ENCODE results near the gene DBNDD2.

Gene DBNDD2

GRCh38 chr20:45407783-45408645 is at the start of gene DBNDD2:
Gene DBNDD2 (plus strand): TSS chr20:45408289. CDS start chr20:45408468, 179 bp downstream.
- no peak for TF ChIP-seq CTCF (IDR thresholded peaks at IDR 0.05; ENCODE audit: poor library complexity, severe bottlenecking)
- Histone ChIP-seq H3K27ac (ENCODE audit: poor library complexity, severe bottlenecking) (peak within 1 kb of the TSS; percentile 37), H3K27me3 (ENCODE audit: insufficient read depth, poor library complexity, severe bottlenecking) (no peaks in the 10 kb centered on the region), H3K36me3 (ENCODE audit: low read depth) (peaks cover 31% of the 10 kb centered on the region), H3K4me3 (ENCODE audit: severe bottlenecking) (peak within 1 kb of the TSS; percentile 85), H3K9me3 (ENCODE audit: severe bottlenecking) (no peaks in the 10 kb centered on the region), H3K4me1 (ENCODE audit: insufficient read depth, poor library complexity, severe bottlenecking) (no peaks in the 10 kb centered on the region)
- no peak for ATAC-seq (ENCODE audit: low read depth)
- DNase-seq (ENCODE audit: low spot score) = no peak

DNA sequence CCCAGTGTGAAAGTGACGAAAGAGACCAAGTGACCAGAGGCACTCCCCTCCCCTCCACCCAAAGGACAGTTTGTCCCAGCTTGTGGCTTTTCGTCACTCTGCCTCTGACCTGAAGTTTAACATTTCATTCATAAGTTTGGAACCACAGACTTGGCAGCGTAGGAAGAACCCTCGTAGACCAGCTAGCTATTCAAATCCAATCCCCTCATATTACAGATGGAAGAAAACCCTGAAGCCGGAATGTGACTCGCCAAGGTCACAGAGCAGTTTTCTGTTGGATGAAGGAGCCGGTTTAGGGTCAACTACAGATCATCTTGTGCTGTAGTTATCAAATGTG is 49.1 kb upstream of the DBNDD2 start:
- DNase-seq (ENCODE audit: low spot score) (no peak), ATAC-seq (ENCODE audit: low read depth) (no peak)
- H3K4me3 ChIP-seq (ENCODE audit: severe bottlenecking) = no peak overlapping the region
- no peaks in the 10 kb centered on the region for H3K36me3 ChIP-seq (ENCODE audit: low read depth)
- TF ChIP-seq CTCF (IDR thresholded peaks at IDR 0.05; ENCODE audit: poor library complexity, severe bottlenecking) = no peak
- peak overlapping the region; percentile 91 for H3K27ac ChIP-seq (ENCODE audit: poor library complexity, severe bottlenecking)
- H3K4me1 ChIP-seq (ENCODE audit: insufficient read depth, poor library complexity, severe bottlenecking) = peaks cover 71% of the 10 kb centered on the region
- H3K27me3 ChIP-seq (ENCODE audit: insufficient read depth, poor library complexity, severe bottlenecking) = no peaks in the 10 kb centered on the region
- no peaks in the 10 kb centered on the region for H3K9me3 ChIP-seq (ENCODE audit: severe bottlenecking)

DNA sequence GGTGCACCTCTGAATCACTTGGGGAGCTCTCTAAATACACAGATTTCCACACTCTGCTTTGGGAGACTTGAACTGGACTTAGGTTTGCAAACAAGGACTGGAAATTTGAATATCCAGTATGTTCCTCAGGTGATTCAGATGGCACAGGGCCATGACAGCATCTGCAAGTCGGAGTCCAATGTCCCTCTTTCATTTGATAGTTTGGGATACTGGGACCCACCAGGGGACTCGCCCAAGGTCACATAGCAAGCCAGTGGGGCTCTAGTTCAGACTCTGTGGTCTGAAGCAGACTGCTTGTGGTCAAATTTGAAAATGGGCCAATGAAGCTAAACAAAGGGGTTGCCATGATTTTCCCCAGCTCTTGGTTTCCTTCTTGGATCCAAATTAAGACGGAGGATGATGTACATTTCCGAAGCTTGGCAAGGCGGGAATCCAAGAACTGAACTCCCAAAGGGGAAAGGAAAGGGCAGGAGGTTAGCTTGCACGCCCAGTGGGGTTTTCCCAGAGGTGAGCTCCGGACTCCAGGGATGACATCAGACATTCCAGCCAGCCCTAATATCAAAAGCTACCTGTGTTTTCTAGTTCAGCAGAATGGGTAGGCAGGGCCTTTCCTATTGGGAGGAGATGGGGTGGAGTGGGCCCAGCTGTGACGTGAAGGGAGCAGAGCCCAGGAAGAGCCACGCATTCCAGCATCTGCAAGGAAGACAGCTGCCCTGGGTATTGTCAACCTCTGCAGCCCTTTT is 48.5 kb upstream of the DBNDD2 start:
- no peak for TF ChIP-seq CTCF (IDR thresholded peaks at IDR 0.05; ENCODE audit: poor library complexity, severe bottlenecking)
- Histone ChIP-seq H3K27me3 (ENCODE audit: insufficient read depth, poor library complexity, severe bottlenecking) (no peaks in the 10 kb centered on the region), H3K36me3 (ENCODE audit: low read depth) (no peaks in the 10 kb centered on the region), H3K4me1 (ENCODE audit: insufficient read depth, poor library complexity, severe bottlenecking) (peaks cover 72% of the 10 kb centered on the region), H3K9me3 (ENCODE audit: severe bottlenecking) (no peaks in the 10 kb centered on the region), H3K4me3 (ENCODE audit: severe bottlenecking) (no peak overlapping the region), H3K27ac (ENCODE audit: poor library complexity, severe bottlenecking) (peak overlapping the region; percentile 91)
- ATAC-seq (ENCODE audit: low read depth) (peak; percentile 53), DNase-seq (ENCODE audit: low spot score) (peak; percentile 98)

DNA sequence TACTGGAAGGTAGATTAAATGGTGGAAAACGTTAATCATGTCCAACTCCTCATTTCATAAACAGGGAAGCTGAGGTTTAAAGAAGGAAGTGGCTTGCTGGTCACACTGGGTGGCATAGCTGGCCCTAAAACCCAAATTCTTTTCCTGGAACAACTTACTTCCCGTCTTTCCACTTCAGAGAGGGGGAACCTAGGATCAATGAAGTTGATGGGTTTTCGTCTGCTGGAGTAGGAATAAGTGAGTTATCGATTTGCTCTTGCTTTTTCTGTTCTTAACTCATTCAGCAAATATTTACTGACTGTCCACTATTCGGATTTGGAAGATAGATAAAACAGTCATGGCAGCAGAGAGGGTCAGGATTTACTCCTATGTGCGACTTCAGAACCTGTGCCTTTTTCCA is 46.3 kb upstream of the DBNDD2 start:
- Histone ChIP-seq H3K9me3 (ENCODE audit: severe bottlenecking) (no peaks in the 10 kb centered on the region), H3K27me3 (ENCODE audit: insufficient read depth, poor library complexity, severe bottlenecking) (no peaks in the 10 kb centered on the region), H3K36me3 (ENCODE audit: low read depth) (peaks cover 21% of the 10 kb centered on the region), H3K4me3 (ENCODE audit: severe bottlenecking) (no peak overlapping the region), H3K4me1 (ENCODE audit: insufficient read depth, poor library complexity, severe bottlenecking) (peaks cover 50% of the 10 kb centered on the region), H3K27ac (ENCODE audit: poor library complexity, severe bottlenecking) (peak overlapping the region; percentile 91)
- no peak for TF ChIP-seq CTCF (IDR thresholded peaks at IDR 0.05; ENCODE audit: poor library complexity, severe bottlenecking)
- no peak for DNase-seq (ENCODE audit: low spot score)
- no peak for ATAC-seq (ENCODE audit: low read depth)

All from RWPE2 (cell line).